Right cardiac atrium (tissue), 5 donors: ENCODE data around the gene TUBA3E. TPM values are rescaled to one million over a fixed set of nuclear protein-coding genes. Genes with fewer than 3 reads are reported as not detected.
A peak's percentile ranks its signal among the peaks of the same experiment; 100 is the strongest.
"Not testable (repeated sequence)": the region's sequence is repeated elsewhere in the genome, so short reads cannot be mapped to it uniquely, and the experiment has no call there.

Source experiments
- ATAC-seq, 2 donors: fragments of 200-7000 bp; cut with Tn5 transposase; one replicate each; pipeline versions ENCODE4 v1.8.0 to v1.9.1; 2020; ENCODE audit warnings: moderate library complexity in 2 of 2, mild to moderate bottlenecking in 1 of 2
- DNase-seq, 3 donors: peaks; one replicate each; pipeline ENCODE4 v3.0.0-alpha.2; 2020
- H3K27ac ChIP-seq: one replicate; pipeline ENCODE4 v1.5.1; 2013; ENCODE audit warnings: mild to moderate bottlenecking, low read length, control low read depth, moderate library complexity
- H3K27me3 ChIP-seq: one replicate; pipeline ENCODE4 v1.6.1; 2013; ENCODE audit not compliant: control insufficient read depth, insufficient read depth
- H3K4me1 ChIP-seq: one replicate; pipeline ENCODE4 v1.6.1; 2013; ENCODE audit warnings: low read length; ENCODE audit not compliant: control insufficient read depth, insufficient read depth
- H3K4me3 ChIP-seq: one replicate; pipeline ENCODE4 v1.5.1; 2013; ENCODE audit warnings: low read length, control low read depth
- H3K9me3 ChIP-seq: one replicate; pipeline ENCODE4 v1.6.1; 2013; ENCODE audit warnings: low read length; ENCODE audit not compliant: control insufficient read depth
- WGBS: extraction: QIAGEN DNeasy Blood & Tissue Kit; methylation state at CpG from one replicate; pipeline ENCODE4 v1.1.7; 2013; 5-methylcytosine and 5-hydroxymethylcytosine counted together
- intact Hi-C, 4 donors: fragments of 100-400 bp; cut with DNase I; formaldehyde crosslinking; loops; one replicate each; pipeline versions ENCODE4 v1.11.0 to v1.14.0; 2022 to 2023
- polyA plus RNA-seq: library from polyadenylated mRNA; stranded (reverse); fragments of 200-250 nt; gene quantifications from one replicate; pipeline ENCODE4 v1.2.3, GENCODE V29; 2013
- total RNA-seq, 4 donors: library from RNA; stranded (reverse); fragmentation: NEBNext Ultra II Directional; extraction: Animal tissue kit (Norgen Biotek cat#: 25700); gene quantifications; one replicate each; pipeline ENCODE4 v1.2.1, GENCODE V29; 2021
- donor health status: healthy with polysubstance abuse.
- donor health status: DM: no; HTN: yes; CAD: no.
- donor health status: DM: no; HTN: no; CAD: no.
- donor health status: DM: no; HTN: yes; CAD: no; lungs with severe emphysema.
- donor health status: DM: yes; HTN: yes; CAD: no.

TUBA3E gene
- total and polyA plus RNA-seq, 5 donors, result 2.8 to 28.8 (median 13.0) TPM

DNA sequence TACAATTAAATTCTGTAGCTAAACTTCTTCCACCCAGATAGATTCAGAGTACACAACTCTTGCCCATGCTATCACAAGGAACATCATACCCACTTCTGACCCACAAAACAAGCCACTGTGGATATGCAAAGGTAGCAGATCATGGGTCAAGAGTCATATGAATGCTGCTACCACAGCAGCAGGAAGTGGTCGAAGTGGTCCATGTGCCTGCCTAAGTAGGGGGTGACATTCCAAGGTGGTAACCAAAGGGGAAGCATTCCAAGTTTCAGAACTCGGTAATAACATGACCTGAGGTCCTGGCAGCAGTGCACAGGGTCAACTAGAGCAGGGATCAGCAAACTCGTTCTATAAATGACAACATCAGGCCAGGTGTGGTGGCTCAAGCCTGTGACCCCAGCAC, 5.8 kb downstream of the TUBA3E start:
- intact Hi-C loops, DNase-seq, H3K27ac ChIP-seq, H3K9me3 ChIP-seq, H3K27me3 ChIP-seq, H3K4me3 ChIP-seq, H3K4me1 ChIP-seq, ATAC-seq: not testable (repeated sequence)
- WGBS, result 74% methylated on average over 3 of the region's 3 CpGs

DNA sequence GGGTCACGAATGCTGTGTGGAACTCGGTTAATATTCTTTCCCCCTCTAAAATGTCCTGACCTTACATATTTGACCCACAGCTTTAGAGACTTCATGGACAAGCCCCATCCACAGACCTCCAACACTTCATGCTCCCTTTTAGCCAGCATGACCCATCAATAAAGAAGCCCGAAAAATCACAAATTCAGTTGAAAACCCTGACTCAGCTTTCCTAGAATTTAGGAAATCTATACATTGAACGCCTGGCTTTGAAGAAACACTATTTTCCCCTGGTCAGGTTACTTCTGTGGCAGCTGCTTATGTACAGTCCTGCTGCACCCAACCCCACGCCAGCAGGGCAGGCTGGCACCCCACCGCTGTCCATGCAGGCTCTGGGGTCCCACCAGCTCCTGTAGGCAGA, 6.9 kb downstream of the TUBA3E start:
- H3K4me1 ChIP-seq, H3K27me3 ChIP-seq, H3K9me3 ChIP-seq, intact Hi-C loops, DNase-seq, ATAC-seq, H3K4me3 ChIP-seq, H3K27ac ChIP-seq: not testable (repeated sequence)
- 93% methylated on average over 6 of the region's 6 CpGs for WGBS

DNA sequence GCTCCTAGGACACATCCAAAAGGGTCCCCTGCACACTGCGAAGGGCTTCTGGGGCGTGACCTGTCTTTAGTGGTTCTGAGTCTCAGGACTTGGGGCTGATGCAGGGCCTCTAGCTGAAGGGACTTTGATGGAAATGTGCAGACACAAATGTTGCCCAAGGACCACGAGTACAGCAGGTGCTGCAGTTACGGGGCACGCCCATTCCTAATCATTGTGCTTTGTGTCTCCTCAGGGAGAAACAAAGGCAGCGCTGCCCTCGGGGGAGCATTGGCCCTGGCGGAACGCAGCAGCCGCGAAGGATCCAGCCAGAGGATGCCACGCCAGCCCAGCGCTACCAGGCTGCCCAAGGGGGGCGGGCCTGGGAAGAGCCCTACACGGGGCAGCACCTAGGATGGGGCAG, 8.0 kb downstream of the TUBA3E start:
- ATAC-seq, result no peak
- no peaks in the 10 kb centered on the region for H3K9me3 ChIP-seq
- 87% methylated on average over 15 of the region's 15 CpGs for WGBS

DNA sequence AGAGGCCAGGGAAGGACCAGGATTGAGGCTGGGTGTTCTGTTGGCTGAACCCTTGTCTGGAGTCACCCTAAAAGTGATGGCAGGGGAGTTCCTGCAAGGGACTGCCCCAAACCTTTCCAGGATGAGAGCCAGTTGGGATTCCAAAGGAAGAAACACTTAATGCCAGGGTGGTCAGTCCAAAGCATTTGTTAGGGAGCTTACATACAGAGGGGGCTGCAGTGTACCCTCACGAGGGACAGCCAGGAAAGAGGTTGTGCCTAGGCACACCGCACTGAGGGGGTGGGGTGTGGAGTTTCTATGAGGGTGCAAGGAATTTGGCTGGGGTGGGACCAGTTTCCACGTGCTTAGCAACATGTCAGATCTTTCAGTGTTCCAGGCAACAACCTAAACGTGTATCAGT, 9.3 kb downstream of the TUBA3E start:
- WGBS, result 78% methylated on average over 4 of the region's 4 CpGs
- H3K4me3 ChIP-seq, H3K9me3 ChIP-seq, ATAC-seq, H3K27ac ChIP-seq, H3K27me3 ChIP-seq, H3K4me1 ChIP-seq, DNase-seq: not testable (repeated sequence)
- intact Hi-C loops, result loop anchor here in 2 of 4 donors (10.0 kb wide), 2 partner anchors 146 to 156 kb away; partner anchors contain the start of gene IMP4 (in 1 of the 2)

More for the DNA sequence above, 8.0 kb downstream of the TUBA3E start:
- Histone ChIP-seq H3K4me1 (no peaks in the 10 kb centered on the region), H3K4me3 (no peak overlapping the region), H3K27ac (no peak overlapping the region), H3K27me3 (no peaks in the 10 kb centered on the region)
- no peak for DNase-seq
- intact Hi-C loops, result no loop called here

DNA sequence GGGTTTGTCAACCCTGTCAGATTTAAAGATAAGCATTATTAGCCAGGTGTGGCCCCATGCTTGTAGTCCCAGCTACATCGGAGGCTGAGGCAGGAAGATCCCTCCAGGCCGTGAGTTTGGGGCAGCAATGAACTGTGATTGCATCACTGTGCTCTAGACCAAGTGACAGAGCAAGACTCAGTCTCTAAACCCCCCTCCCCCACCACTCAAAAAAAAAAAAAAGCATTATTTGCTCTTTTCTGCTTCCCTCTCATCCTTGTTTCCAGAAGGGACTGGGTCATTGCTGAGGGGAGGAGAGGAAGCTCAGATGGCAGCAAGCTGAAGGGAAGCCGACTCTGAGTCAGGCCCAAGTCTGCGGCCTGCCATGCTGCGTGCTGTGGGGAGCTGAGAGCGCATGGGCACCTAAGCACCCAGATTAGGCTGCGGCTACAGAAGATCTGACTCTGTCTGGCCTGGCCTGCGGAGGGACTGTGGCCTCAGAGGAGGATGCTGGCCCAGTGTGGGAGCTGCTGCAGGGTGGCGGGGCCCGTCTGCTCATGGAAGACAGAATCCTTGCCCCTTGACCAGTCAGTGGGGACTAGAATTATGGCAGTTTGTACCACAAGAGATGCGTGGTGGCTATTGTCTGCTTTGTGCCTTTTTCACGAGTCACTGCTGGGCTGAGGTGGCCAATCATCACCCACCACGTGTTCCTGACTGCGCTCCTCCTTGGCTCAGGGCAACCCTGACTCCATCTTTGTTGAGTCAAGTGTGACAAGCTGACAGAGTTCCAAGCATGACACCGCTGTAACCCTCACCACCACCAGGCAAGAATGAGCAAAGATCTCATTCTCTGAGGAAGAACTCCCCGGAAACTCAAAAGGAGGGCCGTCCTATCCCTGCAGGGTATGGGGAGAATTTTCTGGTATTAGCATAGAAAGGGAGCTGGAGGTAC, 10.1 kb downstream of the TUBA3E start:
- H3K4me3 ChIP-seq, H3K27ac ChIP-seq, ATAC-seq, DNase-seq, H3K4me1 ChIP-seq, H3K9me3 ChIP-seq, H3K27me3 ChIP-seq: not testable (repeated sequence)
- intact Hi-C loops, result loop anchor here in 2 of 4 donors (10.0 kb wide), 2 partner anchors 147 to 157 kb away; partner anchors contain the start of gene IMP4 (in 1 of the 2)
- WGBS, result 89% methylated on average over 17 of the region's 17 CpGs

DNA sequence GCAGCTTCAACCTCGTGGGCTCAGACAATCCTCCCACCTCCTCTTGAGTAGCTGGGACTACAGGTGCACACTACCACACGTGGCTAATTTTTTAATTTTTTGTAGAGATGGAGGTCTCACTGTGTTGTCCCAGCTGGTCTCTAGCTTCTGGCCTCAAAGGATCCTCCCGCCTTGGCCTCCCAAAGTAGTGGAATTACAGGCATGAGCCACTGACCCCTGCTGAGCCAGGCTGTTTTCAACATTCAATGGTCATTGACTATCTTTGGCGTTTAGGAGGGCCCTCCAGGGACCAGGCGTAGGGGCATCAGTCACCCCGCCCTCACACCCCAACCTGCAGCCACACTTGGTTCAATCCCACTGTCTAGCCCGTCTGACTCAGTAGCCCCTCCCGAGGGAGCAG, 11.0 kb downstream of the TUBA3E start:
- WGBS, result 81% methylated on average over 8 of the region's 8 CpGs
- no peak for DNase-seq
- intact Hi-C loops, result loop anchor here in 2 of 4 donors (10.0 kb wide), 2 partner anchors 148 to 158 kb away; partner anchors contain the start of gene IMP4 (in 1 of the 2)
- Histone ChIP-seq H3K27me3 (no peaks in the 10 kb centered on the region), H3K4me3 (no peak overlapping the region), H3K4me1 (peaks cover 3% of the 10 kb centered on the region), H3K9me3 (no peaks in the 10 kb centered on the region), H3K27ac (no peak overlapping the region)
- no peak for ATAC-seq

DNA sequence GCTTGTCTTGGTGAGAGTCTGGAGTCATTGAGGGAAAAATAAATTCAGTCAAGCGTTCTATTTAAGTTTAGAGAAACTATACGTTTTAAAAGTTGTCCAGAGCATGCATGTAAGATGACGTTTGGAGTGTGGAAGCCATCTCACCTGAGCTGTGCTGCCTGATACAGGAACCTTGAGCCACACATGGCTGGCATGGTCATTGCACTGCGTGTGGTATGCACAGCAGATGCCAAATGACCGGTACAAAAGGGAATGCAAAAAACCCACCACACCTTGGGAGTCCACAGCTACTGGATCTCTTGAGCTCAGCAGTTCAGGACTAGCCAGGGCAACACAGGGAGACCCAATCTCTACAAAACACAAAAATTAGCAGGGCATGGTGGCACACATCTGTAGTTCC, 11.8 kb downstream of the TUBA3E start:
- H3K27ac ChIP-seq, result no peak overlapping the region
- H3K9me3 ChIP-seq, result no peaks in the 10 kb centered on the region
- intact Hi-C loops, result loop anchor here in 2 of 4 donors (10.0 kb wide), 2 partner anchors 148 to 158 kb away; partner anchors contain the start of gene IMP4 (in 1 of the 2)
- no peaks in the 10 kb centered on the region for H3K27me3 ChIP-seq
- no peak for DNase-seq
- H3K4me3 ChIP-seq, result no peak overlapping the region
- WGBS, result 88% methylated on average over 5 of the region's 5 CpGs
- ATAC-seq, result no peak
- peaks cover 3% of the 10 kb centered on the region for H3K4me1 ChIP-seq

DNA sequence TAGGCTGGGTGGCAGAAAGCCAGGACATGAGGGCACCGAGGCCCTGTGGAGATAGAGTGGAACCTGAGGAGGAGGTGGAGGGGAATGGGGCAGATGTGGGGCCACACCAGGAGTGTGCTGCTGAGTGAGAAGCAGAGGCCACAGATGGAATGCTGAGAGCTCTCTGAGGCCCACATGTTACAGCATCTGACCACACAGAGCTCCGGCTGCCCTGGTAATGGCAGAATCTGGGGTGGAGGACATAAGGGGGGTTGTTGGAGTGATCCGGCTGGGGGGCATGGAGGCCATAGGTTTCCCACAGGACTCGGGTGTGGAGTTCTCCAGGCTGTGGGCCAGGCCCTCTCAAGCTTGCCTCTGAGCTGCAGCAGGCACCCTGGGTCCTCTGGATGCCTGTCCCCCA, 12.3 kb downstream of the TUBA3E start:
- ATAC-seq (no peak), DNase-seq (no peak)
- Histone ChIP-seq H3K27me3 (no peaks in the 10 kb centered on the region), H3K9me3 (no peaks in the 10 kb centered on the region), H3K4me3 (no peak overlapping the region), H3K27ac (no peak overlapping the region), H3K4me1 (peaks cover 3% of the 10 kb centered on the region)
- 80% methylated on average over 4 of the region's 4 CpGs for WGBS
- intact Hi-C loops, result loop anchor here in 2 of 4 donors (10.0 kb wide), 2 partner anchors 149 to 159 kb away; partner anchors contain the start of gene IMP4 (in 1 of the 2)

DNA sequence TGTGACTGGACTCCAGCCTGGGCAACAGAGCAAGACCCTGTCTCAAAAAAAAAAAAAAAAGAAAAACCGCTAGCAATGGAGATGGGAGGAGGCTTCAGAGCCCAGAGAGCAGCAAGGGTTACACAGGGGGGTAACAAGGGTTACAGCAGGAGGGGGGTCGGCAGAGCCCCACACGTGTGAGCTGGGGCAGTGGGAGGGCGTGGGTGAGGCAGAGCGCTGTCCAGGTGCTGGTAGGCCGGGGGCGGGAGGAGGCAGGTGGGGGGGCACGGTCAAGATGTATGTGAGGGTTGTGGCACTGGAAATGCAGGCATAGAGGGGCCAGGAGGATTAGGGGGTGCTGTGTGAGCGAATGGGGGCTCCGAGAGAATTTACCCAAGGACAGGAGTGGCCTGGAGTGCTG, 12.8 kb downstream of the TUBA3E start:
- ATAC-seq (no peak), DNase-seq (no peak)
- Histone ChIP-seq H3K4me3 (no peak overlapping the region), H3K27me3 (no peaks in the 10 kb centered on the region), H3K4me1 (peaks cover 3% of the 10 kb centered on the region), H3K27ac (no peak overlapping the region), H3K9me3 (no peaks in the 10 kb centered on the region)
- 87% methylated on average over 10 of the region's 10 CpGs for whole genome bisulfite sequencing
- intact Hi-C loops, result loop anchor here in 2 of 4 donors (10.0 kb wide), 2 partner anchors 149 to 159 kb away; partner anchors contain the start of gene IMP4 (in 1 of the 2)

DNA sequence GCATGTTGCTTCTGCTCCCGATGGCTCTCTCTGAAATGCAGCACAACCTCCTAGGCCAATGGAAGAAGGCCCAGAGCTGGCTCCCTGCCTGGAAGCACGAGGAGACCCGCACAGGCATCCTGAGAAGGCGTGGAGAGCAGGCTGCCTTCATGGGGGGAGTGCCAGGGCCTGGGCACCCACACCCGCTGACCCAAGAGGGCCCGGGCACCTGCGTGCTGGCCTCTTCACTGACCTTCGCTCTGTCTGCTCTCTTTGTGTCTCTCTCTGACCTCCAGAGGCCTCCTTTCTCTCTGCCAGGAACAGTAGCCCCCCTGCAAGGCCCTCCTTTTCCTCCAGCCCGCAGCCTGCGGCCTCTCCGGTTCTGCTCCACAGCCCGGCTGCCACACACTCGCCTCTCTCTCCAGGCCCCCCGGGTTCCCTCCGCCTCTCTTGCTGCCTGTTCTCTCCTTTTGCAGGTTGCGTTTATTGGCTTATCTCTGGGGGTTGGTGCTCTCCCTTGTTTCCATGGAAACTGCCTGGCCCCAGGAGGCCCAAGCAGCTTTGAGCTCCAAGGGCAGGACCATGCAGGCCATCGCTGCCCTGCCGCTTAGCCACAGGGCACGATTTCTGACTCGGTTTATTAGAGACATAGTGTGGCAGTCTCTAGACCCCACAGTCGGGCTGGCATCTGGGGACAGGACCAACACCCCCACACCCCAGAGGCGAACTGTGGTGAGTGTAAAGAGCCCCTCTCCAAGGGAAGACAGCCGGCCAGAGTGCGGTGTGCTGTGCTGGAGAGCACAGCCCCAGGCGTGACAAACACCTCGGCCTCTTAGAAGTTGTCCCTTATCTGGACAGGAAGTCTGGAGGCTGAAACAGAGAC, 14.5 kb downstream of the TUBA3E start:
- intact Hi-C loops, result loop anchor here in 3 of 4 donors (5.0 to 10.0 kb wide), 3 partner anchors 149 to 161 kb away; partner anchors contain the start of gene IMP4 (in 1 of the 3)
- WGBS, result 63% methylated on average over 26 of the region's 26 CpGs
- H3K27ac ChIP-seq, result no peak overlapping the region
- DNase-seq (peak; percentile 46 to 77 (median 74)), ATAC-seq (no peak)
- H3K4me3 ChIP-seq, result no peak overlapping the region
- H3K4me1 ChIP-seq, result peaks cover 3% of the 10 kb centered on the region
- no peaks in the 10 kb centered on the region for H3K27me3 ChIP-seq
- no peaks in the 10 kb centered on the region for H3K9me3 ChIP-seq
